GM06990 (cell line): Measurements from ENCODE around the gene INAFM1.
"Not testable (repeated sequence)": the region's sequence is repeated elsewhere in the genome, so short reads cannot be mapped to it uniquely, and the experiment has no call there.

Source experiments
- DNase-seq: peaks from one replicate; pipeline ENCODE4 v3.0.0-alpha.2; 2011; ENCODE audit not compliant: insufficient read length; ENCODE audit errors: extremely low read depth
- H3K27me3 ChIP-seq: replicated peaks from 2 replicates; pipeline ENCODE4 v1.6.0; 2011; ENCODE audit warnings: low read length; ENCODE audit not compliant: control insufficient read depth, insufficient read depth
- H3K36me3 ChIP-seq: 2 replicates; pipeline ENCODE4 v1.5.1; 2011; ENCODE audit warnings: low read length; ENCODE audit not compliant: control insufficient read depth, insufficient read depth
- H3K4me3 ChIP-seq: replicated peaks from 2 replicates; pipeline ENCODE4 v1.5.1; 2011; ENCODE audit warnings: low read depth, mild to moderate bottlenecking, control low read depth, low read length
- CTCF ChIP-seq: IDR thresholded peaks from 2 replicates; pipeline ENCODE4 v1.5.1; 2011; ENCODE audit warnings: low read length, control low read depth, mild to moderate bottlenecking, inconsistent platforms; ENCODE audit not compliant: insufficient read depth, poor library complexity, severe bottlenecking

Gene INAFM1

GRCh38 chr19:47280183-47280797 lies 5.6 kb downstream of the INAFM1 start:
- no peak overlapping the region for H3K4me3 ChIP-seq
- H3K27me3 ChIP-seq, result no peaks in the 10 kb centered on the region
- TF ChIP-seq CTCF, result peak; percentile 56
- H3K36me3 ChIP-seq, result no peaks in the 10 kb centered on the region; the same call in 1 of the 2 replicates
- no peak for DNase-seq

GRCh38 chr19:47283405-47284059 lies 8.8 kb downstream of the INAFM1 start:
- Histone ChIP-seq H3K36me3 (no peaks in the 10 kb centered on the region), H3K27me3 (no peaks in the 10 kb centered on the region), H3K4me3 (no peak overlapping the region)
- DNase-seq, result no peak
- TF ChIP-seq CTCF, result no peak

GRCh38 chr19:47284324-47284899 lies 9.7 kb downstream of the INAFM1 start:
- H3K4me3 ChIP-seq, result no peak overlapping the region
- H3K27me3 ChIP-seq, result no peaks in the 10 kb centered on the region
- peak; percentile 81 for TF ChIP-seq CTCF
- no peak for DNase-seq
- no peaks in the 10 kb centered on the region for H3K36me3 ChIP-seq

- H3K27me3 ChIP-seq, result no peaks in the 10 kb centered on the region
- DNase-seq, result no peak
Measured at GRCh38 chr19:47296036-47296435, 21.4 kb downstream of the INAFM1 start.

GRCh38 chr19:47300867-47301266 lies 26.2 kb downstream of the INAFM1 start:
- not testable (repeated sequence) for H3K27me3 ChIP-seq, H3K4me3 ChIP-seq, H3K36me3 ChIP-seq, DNase-seq

More at GRCh38 chr19:47296036-47296435, 21.4 kb downstream of the INAFM1 start:
- TF ChIP-seq CTCF, result peak; percentile 73
- Histone ChIP-seq H3K4me3 (no peak overlapping the region), H3K36me3 (no peaks in the 10 kb centered on the region)

- no peak for TF ChIP-seq CTCF
- Histone ChIP-seq H3K27me3 (no peaks in the 10 kb centered on the region), H3K4me3 (no peak overlapping the region), H3K36me3 (no peaks in the 10 kb centered on the region)
- peak; percentile 38 for DNase-seq
Measured at GRCh38 chr19:47302249-47302648, 27.6 kb downstream of the INAFM1 start.
